ENCODE results near the gene H2AZ2.
"Not testable (repeated sequence)": the region's sequence is repeated elsewhere in the genome, so short reads cannot be mapped to it uniquely, and the experiment has no call there.

H2AZ2 gene

GRCh38 chr7:44793919-44794318 lies 54.0 kb downstream of the H2AZ2 start:
- no peak for DNase-seq (ENCODE audit: low read depth)

GRCh38 chr7:44791278-44792219 lies 56.3 kb downstream of the H2AZ2 start:
- no peak overlapping the region for H3K4me3 ChIP-seq (ENCODE audit: low read depth, low read length)
- in situ Hi-C loops (cut with HindIII; ENCODE audit: low sequenced_read_pairs): no loop called here
- DNase-seq (ENCODE audit: low read depth): no peak
- peak; percentile 19 for TF ChIP-seq CTCF (IDR thresholded peaks at IDR 0.05; ENCODE audit: low read depth, low read length, missing control alignments)

More at GRCh38 chr7:44793919-44794318, 54.0 kb downstream of the H2AZ2 start:
- no peak overlapping the region for H3K4me3 ChIP-seq (ENCODE audit: low read depth, low read length)
- in situ Hi-C loops (cut with HindIII; ENCODE audit: low sequenced_read_pairs): no loop called here
- TF ChIP-seq CTCF (IDR thresholded peaks at IDR 0.05; ENCODE audit: low read depth, low read length, missing control alignments): no peak

GRCh38 chr7:44789990-44790389 lies 57.9 kb downstream of the H2AZ2 start:
- DNase-seq (ENCODE audit: low read depth): no peak
- no peak for TF ChIP-seq CTCF (IDR thresholded peaks at IDR 0.05; ENCODE audit: low read depth, low read length, missing control alignments)
- no peak overlapping the region for H3K4me3 ChIP-seq (ENCODE audit: low read depth, low read length)
- in situ Hi-C loops (cut with HindIII; ENCODE audit: low sequenced_read_pairs): no loop called here

- no peak for DNase-seq (ENCODE audit: low read depth)
- TF ChIP-seq CTCF (IDR thresholded peaks at IDR 0.05; ENCODE audit: low read depth, low read length, missing control alignments): no peak
- no peak overlapping the region for H3K4me3 ChIP-seq (ENCODE audit: low read depth, low read length)
- in situ Hi-C loops (cut with HindIII; ENCODE audit: low sequenced_read_pairs): no loop called here
These were observed 60.1 kb downstream of the H2AZ2 start for GRCh38 chr7:44787762-44788161.

- DNase-seq (ENCODE audit: low read depth): no peak
- H3K4me3 ChIP-seq (ENCODE audit: low read depth, low read length): no peak overlapping the region
- TF ChIP-seq CTCF (IDR thresholded peaks at IDR 0.05; ENCODE audit: low read depth, low read length, missing control alignments): no peak
- in situ Hi-C loops (cut with HindIII; ENCODE audit: low sequenced_read_pairs): no loop called here
These were observed 60.8 kb downstream of the H2AZ2 start for GRCh38 chr7:44787041-44787440.

GRCh38 chr7:44785218-44785617 lies 62.7 kb downstream of the H2AZ2 start:
- in situ Hi-C loops (cut with HindIII; ENCODE audit: low sequenced_read_pairs); H3K4me3 ChIP-seq (ENCODE audit: low read depth, low read length); DNase-seq (ENCODE audit: low read depth): not testable (repeated sequence)

- no peak for TF ChIP-seq CTCF (IDR thresholded peaks at IDR 0.05; ENCODE audit: low read depth, low read length, missing control alignments)
- DNase-seq (ENCODE audit: low read depth): no peak
- H3K4me3 ChIP-seq (ENCODE audit: low read depth, low read length): no peak overlapping the region
- in situ Hi-C loops (cut with HindIII; ENCODE audit: low sequenced_read_pairs): no loop called here
These were observed 63.5 kb downstream of the H2AZ2 start for GRCh38 chr7:44784364-44784763.

All from astrocyte of the cerebellum (primary cell).